Brain microvascular endothelial cell (primary cell): Measurements from ENCODE around the gene TLCD5.

Experiments
- DNase-seq: peaks from one replicate; pipeline ENCODE4 v3.0.0-alpha.2; 2020
- H3K27ac ChIP-seq: fragments of 250-450 bp; sonication (Bioruptor Pico); 2 replicates; pipeline ENCODE4 v1.5.1; 2020; ENCODE audit warnings: mild to moderate bottlenecking, moderate library complexity
- H3K27me3 ChIP-seq: fragments of 250-450 bp; sonication (Bioruptor Pico); replicated peaks from 2 replicates; pipeline ENCODE4 v1.5.1; 2020; ENCODE audit warnings: mild to moderate bottlenecking
- H3K36me3 ChIP-seq: fragments of 250-450 bp; sonication (Bioruptor Pico); replicated peaks from 2 replicates; pipeline ENCODE4 v1.5.1; 2020; ENCODE audit warnings: mild to moderate bottlenecking
- H3K4me3 ChIP-seq: 2 replicates; pipeline ENCODE4 v1.5.1; 2011; ENCODE audit warnings: low read depth, mild to moderate bottlenecking, control low read depth, low read length, moderate library complexity
- CTCF ChIP-seq: IDR thresholded peaks from 2 replicates; pipeline ENCODE4 v1.5.1; 2011; ENCODE audit warnings: low read depth, mild to moderate bottlenecking, moderate library complexity, low read length, control low read depth, inconsistent platforms; ENCODE audit errors: missing control alignments
- in situ Hi-C: cut with HindIII; loops from 2 replicates; pipeline ENCODE4 v1.10.0; 2017; ENCODE audit warnings: low sequenced_read_pairs, low pct_ligation_motif_present

The TLCD5 gene

GRCh38 chr11:120324932-120325810, at the start of gene TLCD5:
TLCD5 (plus strand) TSS chr11:120325299; CDS start chr11:120327442, 2,143 bp downstream.
- Histone ChIP-seq H3K27ac (peak within 1 kb of the TSS; percentile 96), H3K4me3 (peak within 1 kb of the TSS; percentile 65), H3K27me3 (no peaks in the 10 kb centered on the region), H3K36me3 (peaks cover 4% of the 10 kb centered on the region)
- peak; percentile 63 for DNase-seq
- TF ChIP-seq CTCF, result peak; percentile 26
- in situ Hi-C loops, result no loop called here

- H3K4me3 ChIP-seq, result no peak overlapping the region
- H3K36me3 ChIP-seq, result no peaks in the 10 kb centered on the region
- no peak overlapping the region for H3K27ac ChIP-seq
- no peaks in the 10 kb centered on the region for H3K27me3 ChIP-seq
- no peak for DNase-seq
- in situ Hi-C loops, result no loop called here
- no peak for TF ChIP-seq CTCF
Observed at GRCh38 chr11:120279502-120279901, 45.6 kb upstream of the TLCD5 start.

- no peak overlapping the region for H3K27ac ChIP-seq
- H3K4me3 ChIP-seq, result no peak overlapping the region
- no peak for TF ChIP-seq CTCF
- in situ Hi-C loops, result no loop called here
- H3K27me3 ChIP-seq, result no peaks in the 10 kb centered on the region
- no peak for DNase-seq
- H3K36me3 ChIP-seq, result no peaks in the 10 kb centered on the region
Observed at GRCh38 chr11:120280600-120281051, 44.5 kb upstream of the TLCD5 start.

GRCh38 chr11:120281143-120281795, 43.8 kb upstream of the TLCD5 start:
- H3K4me3 ChIP-seq, result no peak overlapping the region
- in situ Hi-C loops, result no loop called here
- H3K27ac ChIP-seq, result no peak overlapping the region
- H3K36me3 ChIP-seq, result no peaks in the 10 kb centered on the region
- H3K27me3 ChIP-seq, result no peaks in the 10 kb centered on the region
- no peak for DNase-seq
- TF ChIP-seq CTCF, result no peak

GRCh38 chr11:120283124-120283523, 42.0 kb upstream of the TLCD5 start:
- no peak for TF ChIP-seq CTCF
- Histone ChIP-seq H3K27me3 (no peaks in the 10 kb centered on the region), H3K36me3 (no peaks in the 10 kb centered on the region), H3K27ac (no peak overlapping the region), H3K4me3 (no peak overlapping the region)
- in situ Hi-C loops, result no loop called here
- no peak for DNase-seq
